Right cardiac atrium (tissue), 5 donors: ENCODE data around the gene GOLGA5. TPM values are rescaled to one million over a fixed set of nuclear protein-coding genes. Genes with fewer than 3 reads are reported as not detected.
"Not testable (repeated sequence)": the region's sequence is repeated elsewhere in the genome, so short reads cannot be mapped to it uniquely, and the experiment has no call there.

Experiments
- ATAC-seq, 2 donors: fragments of 200-7000 bp; cut with Tn5 transposase; one replicate each; pipeline versions ENCODE4 v1.8.0 to v1.9.1; 2020; ENCODE audit warnings: moderate library complexity in 2 of 2, mild to moderate bottlenecking in 1 of 2
- DNase-seq, 3 donors: peaks; one replicate each; pipeline ENCODE4 v3.0.0-alpha.2; 2020
- H3K27ac ChIP-seq: one replicate; pipeline ENCODE4 v1.5.1; 2013; ENCODE audit warnings: mild to moderate bottlenecking, low read length, control low read depth, moderate library complexity
- H3K27me3 ChIP-seq: one replicate; pipeline ENCODE4 v1.6.1; 2013; ENCODE audit not compliant: control insufficient read depth, insufficient read depth
- H3K4me1 ChIP-seq: one replicate; pipeline ENCODE4 v1.6.1; 2013; ENCODE audit warnings: low read length; ENCODE audit not compliant: control insufficient read depth, insufficient read depth
- H3K4me3 ChIP-seq: one replicate; pipeline ENCODE4 v1.5.1; 2013; ENCODE audit warnings: low read length, control low read depth
- H3K9me3 ChIP-seq: one replicate; pipeline ENCODE4 v1.6.1; 2013; ENCODE audit warnings: low read length; ENCODE audit not compliant: control insufficient read depth
- WGBS: extraction: QIAGEN DNeasy Blood & Tissue Kit; methylation state at CpG from one replicate; pipeline ENCODE4 v1.1.7; 2013; 5-methylcytosine and 5-hydroxymethylcytosine counted together
- intact Hi-C, 4 donors: fragments of 100-400 bp; cut with DNase I; formaldehyde crosslinking; loops; one replicate each; pipeline versions ENCODE4 v1.11.0 to v1.14.0; 2022 to 2023
- polyA plus RNA-seq: library from polyadenylated mRNA; stranded (reverse); fragments of 200-250 nt; gene quantifications from one replicate; pipeline ENCODE4 v1.2.3, GENCODE V29; 2013
- total RNA-seq, 4 donors: library from RNA; stranded (reverse); fragmentation: NEBNext Ultra II Directional; extraction: Animal tissue kit (Norgen Biotek cat#: 25700); gene quantifications; one replicate each; pipeline ENCODE4 v1.2.1, GENCODE V29; 2021
- donor health status: healthy with polysubstance abuse.
- donor health status: DM: no; HTN: yes; CAD: no.
- donor health status: DM: no; HTN: no; CAD: no.
- donor health status: DM: no; HTN: yes; CAD: no; lungs with severe emphysema.
- donor health status: DM: yes; HTN: yes; CAD: no.

Gene GOLGA5
- total and polyA plus RNA-seq, 5 donors = 21.0 to 26.7 (median 24.4) TPM

DNA sequence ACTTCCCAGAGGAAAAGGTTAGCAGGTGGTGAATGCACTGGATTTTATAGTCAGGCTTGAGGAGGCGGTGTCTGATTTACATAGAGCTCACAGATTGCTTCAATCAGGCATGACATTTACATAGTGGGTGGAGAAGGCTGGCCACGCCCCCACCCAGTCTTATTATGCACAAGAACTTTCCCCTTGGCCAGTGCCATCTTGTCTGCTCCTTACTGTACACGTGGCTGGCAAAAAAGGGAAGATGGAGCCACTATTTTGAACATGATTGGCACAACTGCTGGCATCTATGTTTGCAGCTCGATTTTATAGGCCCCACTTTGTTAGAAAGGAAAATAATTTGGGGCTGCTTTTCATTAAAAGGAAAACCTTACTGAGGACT is 34.8 kb upstream of the GOLGA5 start:
- no peak overlapping the region for H3K4me3 ChIP-seq
- H3K9me3 ChIP-seq = no peaks in the 10 kb centered on the region
- H3K4me1 ChIP-seq = peaks cover 4% of the 10 kb centered on the region
- H3K27ac ChIP-seq = no peak overlapping the region
- WGBS = 65% methylated on average over 4 of the region's 4 CpGs
- ATAC-seq (no peak), DNase-seq (no peak)
- no peaks in the 10 kb centered on the region for H3K27me3 ChIP-seq
- intact Hi-C loops = no loop called here

DNA sequence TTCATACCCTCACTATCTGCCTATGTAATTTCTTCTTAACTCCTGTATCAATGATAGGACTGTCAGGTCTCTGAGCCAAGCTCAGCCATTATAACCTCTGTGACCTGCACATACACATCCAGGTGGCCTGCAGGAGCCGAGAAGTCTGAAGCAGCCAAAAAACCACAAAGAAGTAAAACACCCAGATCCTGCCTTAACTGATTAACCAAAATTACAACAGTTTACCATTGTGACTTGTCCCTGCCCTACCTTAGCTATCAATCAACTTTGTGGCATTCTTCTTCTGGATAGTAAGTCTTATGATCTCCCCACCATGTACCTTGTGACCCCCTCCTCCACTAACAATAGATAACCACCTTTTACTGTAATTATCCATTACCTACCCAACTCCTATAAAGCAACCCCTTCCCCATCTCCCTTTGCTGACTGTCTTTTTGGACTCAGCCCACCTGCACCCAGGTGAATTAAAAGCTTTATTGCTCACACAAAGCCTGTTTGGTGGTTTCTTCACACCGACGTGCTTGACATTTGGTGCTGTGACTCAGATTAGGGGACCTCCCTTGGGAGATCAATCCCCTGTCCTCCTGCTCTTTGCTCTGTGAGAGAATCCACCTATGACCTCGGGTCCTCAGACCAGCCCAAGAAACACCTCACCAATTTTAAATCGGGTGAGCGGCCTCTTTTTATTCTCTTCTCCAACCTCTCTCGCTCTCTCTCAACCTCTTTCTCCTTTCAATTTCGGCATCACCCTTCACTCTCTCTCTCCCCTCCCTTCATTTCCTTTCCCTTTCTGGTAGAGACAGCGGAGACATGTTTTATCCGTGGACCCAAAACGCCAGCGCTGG is 34.2 kb upstream of the GOLGA5 start:
- Histone ChIP-seq H3K9me3 (no peaks in the 10 kb centered on the region), H3K27ac (no peak overlapping the region), H3K27me3 (no peaks in the 10 kb centered on the region), H3K4me3 (no peak overlapping the region), H3K4me1 (peaks cover 4% of the 10 kb centered on the region)
- intact Hi-C loops = no loop called here
- 83% methylated on average over 12 of the region's 12 CpGs for WGBS
- ATAC-seq (no peak), DNase-seq (no peak)

DNA sequence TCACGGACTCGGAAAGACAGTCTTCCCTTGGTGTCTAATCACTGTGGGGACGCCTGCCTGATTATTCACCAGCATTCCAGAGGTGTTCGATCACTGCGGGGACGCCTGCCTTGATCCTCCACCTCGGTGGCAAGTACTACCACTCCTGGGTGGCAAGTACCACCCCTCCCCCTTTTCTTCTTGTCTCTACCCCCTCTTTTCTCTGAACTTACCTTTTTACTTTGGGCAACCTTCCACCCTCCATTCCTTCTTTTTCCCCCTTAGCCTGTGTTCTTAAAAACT is 33.6 kb upstream of the GOLGA5 start:
- ATAC-seq = no peak
- Histone ChIP-seq H3K4me1 (peaks cover 2% of the 10 kb centered on the region), H3K27ac (no peak overlapping the region), H3K4me3 (no peak overlapping the region), H3K27me3 (no peaks in the 10 kb centered on the region), H3K9me3 (no peaks in the 10 kb centered on the region)
- intact Hi-C loops = no loop called here
- DNase-seq = no peak
- 67% methylated on average over 7 of the region's 7 CpGs for WGBS

DNA sequence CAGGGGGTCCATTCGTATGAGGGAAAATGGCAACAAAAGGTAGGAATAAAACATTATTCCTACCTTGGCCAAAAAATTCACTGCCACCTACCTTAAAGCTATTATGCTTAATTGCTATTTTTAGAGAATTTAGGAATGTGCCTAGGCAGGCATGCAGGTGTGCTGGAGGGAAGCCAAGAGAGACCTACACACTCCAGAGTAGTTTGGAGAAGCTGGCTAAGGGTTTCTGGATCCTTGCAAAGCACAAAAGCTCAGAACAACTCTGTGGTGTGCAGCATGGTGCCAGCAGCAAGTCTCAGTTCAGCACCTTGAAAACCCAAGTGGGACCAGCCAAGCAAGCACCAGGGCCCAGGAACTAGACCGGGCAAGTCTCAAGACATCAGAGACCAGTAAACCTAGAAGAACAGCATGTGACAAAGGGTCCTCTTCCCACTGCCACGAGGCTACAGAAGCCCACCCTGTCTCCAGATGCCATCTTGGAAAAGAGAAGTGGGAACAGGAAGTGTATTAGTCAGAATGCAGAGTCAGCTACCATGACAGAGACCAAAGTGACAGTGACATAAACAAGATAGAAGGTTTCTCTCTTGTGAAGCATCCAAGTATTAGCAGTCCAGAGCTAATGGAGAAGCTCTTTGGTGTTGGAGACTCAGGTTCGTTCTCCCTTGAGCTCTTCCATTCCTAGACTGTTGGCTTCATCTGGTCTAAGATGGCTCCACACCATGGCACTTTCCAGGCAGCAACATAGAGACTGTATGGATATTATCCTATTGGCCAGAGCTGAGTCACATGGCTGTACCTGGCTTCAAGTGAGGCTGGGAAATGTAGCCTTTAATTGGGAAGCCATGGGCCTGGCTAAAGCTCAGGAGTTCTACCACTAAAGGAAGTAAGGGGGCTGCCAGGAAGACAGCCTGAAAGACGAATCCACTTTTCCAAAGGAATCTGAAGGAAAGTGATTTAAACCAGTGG is 30.2 kb upstream of the GOLGA5 start:
- not testable (repeated sequence) for H3K27ac ChIP-seq
- ATAC-seq = peak in 1 of 2 donors; percentile 43

DNA sequence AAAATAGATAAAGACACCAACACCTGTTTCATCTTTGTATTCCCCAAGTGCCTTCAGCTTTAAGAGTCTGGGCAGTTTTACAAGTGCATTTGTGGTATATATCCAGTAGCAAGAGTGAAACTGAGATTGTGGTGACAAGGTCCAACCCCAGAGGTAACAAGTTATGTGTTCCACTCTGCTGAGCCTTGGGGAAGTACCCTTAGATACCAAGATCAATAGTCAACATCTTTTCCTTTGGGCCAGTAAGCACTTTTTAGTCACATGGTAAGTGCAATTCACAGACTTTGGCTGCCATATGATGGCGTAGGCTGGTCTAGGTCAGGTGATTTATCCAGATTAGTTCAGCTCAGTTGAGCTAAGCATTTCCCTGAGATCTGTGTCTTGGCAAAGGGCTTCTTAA is 25.9 kb upstream of the GOLGA5 start:
- H3K27me3 ChIP-seq, DNase-seq, H3K9me3 ChIP-seq, H3K4me3 ChIP-seq, intact Hi-C loops, H3K4me1 ChIP-seq, H3K27ac ChIP-seq: not testable (repeated sequence)
- peak in 1 of 2 donors; percentile 52 for ATAC-seq
- 50% methylated on average over 1 of the region's 1 CpG for WGBS

More for the DNA sequence above, 30.2 kb upstream of the GOLGA5 start:
- H3K9me3 ChIP-seq, H3K4me1 ChIP-seq, intact Hi-C loops, H3K4me3 ChIP-seq, DNase-seq, H3K27me3 ChIP-seq: not testable (repeated sequence)
- WGBS = 69% methylated on average over 3 of the region's 5 CpGs

DNA sequence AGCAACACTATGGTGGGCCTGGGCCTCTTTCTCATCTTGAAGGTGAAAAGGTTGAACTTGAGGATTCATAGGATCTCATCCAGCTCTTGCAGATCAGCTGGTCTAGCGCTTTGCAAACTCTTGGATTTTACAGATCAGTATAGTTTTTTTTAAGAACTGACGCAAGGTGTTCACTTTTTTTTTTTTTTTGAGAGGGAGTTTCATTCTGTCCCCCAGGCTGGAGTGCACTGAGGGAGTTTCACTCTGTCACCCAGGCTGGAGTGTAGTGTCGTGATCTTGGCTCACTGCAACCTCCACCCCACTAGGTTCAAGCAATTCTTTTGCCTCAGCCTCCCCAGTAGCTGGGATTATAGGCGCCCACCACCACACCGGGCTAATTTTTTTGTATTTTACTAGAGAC is 25.3 kb upstream of the GOLGA5 start:
- no peak for ATAC-seq
- H3K4me1 ChIP-seq = no peaks in the 10 kb centered on the region
- H3K4me3 ChIP-seq = no peak overlapping the region
- intact Hi-C loops = no loop called here
- WGBS = 94% methylated on average over 5 of the region's 5 CpGs
- DNase-seq = no peak
- H3K27me3 ChIP-seq = no peaks in the 10 kb centered on the region
- H3K27ac ChIP-seq = no peak overlapping the region
- no peaks in the 10 kb centered on the region for H3K9me3 ChIP-seq

DNA sequence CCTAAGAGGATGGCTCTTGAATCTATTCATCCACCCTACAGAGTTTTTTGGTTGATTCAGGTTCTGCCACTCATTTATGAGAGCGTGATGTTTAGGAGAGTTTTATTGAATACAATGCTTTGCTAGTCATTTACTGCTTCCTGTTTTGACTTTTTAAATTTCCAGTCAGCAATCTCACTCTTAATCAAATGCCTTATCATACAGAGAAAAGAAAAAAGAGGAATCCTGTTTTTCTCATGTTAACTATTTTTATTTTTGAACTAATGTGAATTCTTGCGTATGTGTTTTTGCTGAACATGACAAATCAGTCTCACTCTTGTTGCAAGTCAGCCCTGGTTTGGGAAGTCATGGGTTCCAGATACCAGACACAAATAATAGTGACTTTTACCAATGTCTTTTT is 23.6 kb upstream of the GOLGA5 start:
- no peak overlapping the region for H3K4me3 ChIP-seq
- DNase-seq (no peak), ATAC-seq (no peak)
- no peaks in the 10 kb centered on the region for H3K9me3 ChIP-seq
- H3K4me1 ChIP-seq = no peaks in the 10 kb centered on the region
- intact Hi-C loops = no loop called here
- no peaks in the 10 kb centered on the region for H3K27me3 ChIP-seq
- no peak overlapping the region for H3K27ac ChIP-seq
- 65% methylated on average over 2 of the region's 2 CpGs for WGBS

DNA sequence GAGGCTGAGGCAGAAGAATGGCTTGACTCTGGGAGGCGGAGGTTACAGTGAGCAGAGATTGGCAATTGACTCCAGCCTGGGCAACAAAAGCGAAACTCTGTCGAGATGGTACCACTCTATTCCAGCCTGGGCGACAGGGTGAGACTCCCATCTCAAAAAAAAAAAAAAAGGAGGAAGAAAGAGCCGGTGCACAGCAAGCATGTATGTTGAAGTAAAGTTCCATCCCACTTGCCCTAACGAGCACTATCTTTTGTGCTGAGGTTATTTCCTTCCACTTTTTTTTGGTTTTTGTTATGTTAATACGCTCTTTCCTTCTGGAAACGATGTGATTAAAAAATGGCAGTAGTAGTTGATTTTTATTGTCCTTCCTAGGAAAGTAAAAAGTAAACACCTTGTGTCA is 19.5 kb upstream of the GOLGA5 start:
- DNase-seq = no peak
- Histone ChIP-seq H3K4me3 (no peak overlapping the region), H3K9me3 (no peaks in the 10 kb centered on the region), H3K27ac (no peak overlapping the region), H3K27me3 (no peaks in the 10 kb centered on the region), H3K4me1 (no peaks in the 10 kb centered on the region)
- peak in 1 of 2 donors; percentile 36 for ATAC-seq
- intact Hi-C loops = no loop called here
- WGBS = 78% methylated on average over 8 of the region's 8 CpGs

DNA sequence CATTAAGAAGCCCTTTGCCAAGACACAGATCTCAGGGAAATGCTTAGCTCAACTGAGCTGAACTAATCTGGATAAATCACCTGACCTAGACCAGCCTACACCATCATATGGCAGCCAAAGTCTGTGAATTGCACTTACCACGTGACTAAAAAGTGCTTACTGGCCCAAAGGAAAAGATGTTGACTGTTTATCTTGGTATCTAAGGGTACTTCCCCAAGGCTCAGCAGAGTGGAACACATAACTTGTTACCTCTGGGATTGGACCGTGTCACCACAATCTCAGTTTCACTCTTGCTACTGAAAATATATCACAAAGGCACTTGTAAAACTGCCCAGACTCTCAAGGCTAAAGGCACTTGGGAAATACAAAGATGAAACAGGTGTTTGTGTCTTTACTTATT is 18.8 kb upstream of the GOLGA5 start:
- H3K27ac ChIP-seq, H3K4me3 ChIP-seq, H3K27me3 ChIP-seq, H3K4me1 ChIP-seq, H3K9me3 ChIP-seq, intact Hi-C loops, DNase-seq: not testable (repeated sequence)
- 2% methylated on average over 2 of the region's 2 CpGs for WGBS
- ATAC-seq = peak; percentile 66 to 74

DNA sequence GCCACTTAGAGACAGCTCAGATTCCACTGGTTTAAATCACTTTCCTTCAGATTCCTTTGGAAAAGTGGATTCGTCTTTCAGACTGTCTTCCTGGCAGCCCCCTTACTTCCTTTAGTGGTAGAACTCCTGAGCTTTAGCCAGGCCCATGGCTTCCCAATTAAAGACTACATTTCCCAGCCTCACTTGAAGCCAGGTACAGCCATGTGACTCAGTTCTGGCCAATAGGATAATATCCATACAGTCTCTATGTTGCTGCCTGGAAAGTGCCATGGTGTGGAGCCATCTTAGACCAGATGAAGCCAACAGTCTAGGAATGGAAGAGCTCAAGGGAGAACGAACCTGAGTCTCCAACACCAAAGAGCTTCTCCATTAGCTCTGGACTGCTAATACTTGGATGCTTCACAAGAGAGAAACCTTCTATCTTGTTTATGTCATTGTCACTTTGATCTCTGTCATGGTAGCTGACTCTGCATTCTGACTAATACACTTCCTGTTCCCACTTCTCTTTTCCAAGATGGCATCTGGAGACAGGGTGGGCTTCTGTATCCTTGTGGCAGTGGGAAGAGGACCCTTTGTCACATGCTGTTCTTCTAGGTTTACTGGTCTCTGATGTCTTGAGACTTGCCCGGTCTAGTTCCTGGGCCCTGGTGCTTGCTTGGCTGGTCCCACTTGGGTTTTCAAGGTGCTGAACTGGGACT is 15.1 kb upstream of the GOLGA5 start:
- DNase-seq, H3K27me3 ChIP-seq, intact Hi-C loops, H3K9me3 ChIP-seq, H3K4me3 ChIP-seq, H3K27ac ChIP-seq, H3K4me1 ChIP-seq: not testable (repeated sequence)
- peak in 1 of 2 donors; percentile 39 for ATAC-seq
- 80% methylated on average over 2 of the region's 3 CpGs for WGBS
